Occipital lobe (tissue), 2 donors: ENCODE data around the gene COBLL1. TPM values are rescaled to one million over a fixed set of nuclear protein-coding genes. Genes with fewer than 3 reads are reported as not detected.
"Not testable (repeated sequence)": the region's sequence is repeated elsewhere in the genome, so short reads cannot be mapped to it uniquely, and the experiment has no call there.

Experiments used
- DNase-seq: peaks from one replicate; lab custom pipeline; 2025; lab: John Stamatoyannopoulos, UW
- total RNA-seq: library from RNA; depleted of rRNA; stranded (reverse); fragments of >200 nt; gene quantifications from one replicate; pipeline ENCODE4 v1.2.3, GENCODE V29; 2014

The COBLL1 gene
- total RNA-seq, 1 donor from 2014 or later, result 10.8 TPM

GRCh38 chr2:164717000-164717803, 124.4 kb downstream of the COBLL1 start:
- no peak for DNase-seq

DNA sequence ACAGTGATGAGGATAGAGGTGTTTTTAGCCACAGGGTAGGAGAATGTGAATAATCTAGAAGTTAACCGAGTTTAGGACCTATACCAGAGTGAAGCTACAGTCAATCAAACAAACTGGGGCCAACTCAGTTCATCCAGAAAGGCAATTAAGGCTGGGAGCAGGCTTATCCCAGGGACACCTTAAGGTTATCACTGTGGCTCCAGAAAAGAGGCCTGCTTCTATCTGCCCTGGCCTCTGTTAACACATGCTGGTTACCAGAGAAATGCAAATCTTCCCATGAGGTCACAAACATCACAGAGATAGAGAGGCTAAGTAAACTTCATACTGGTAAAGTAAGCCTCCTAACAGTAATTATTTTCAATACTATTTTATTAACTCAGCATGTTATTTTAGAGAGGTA, 127.2 kb downstream of the COBLL1 start:
- no peak for DNase-seq

DNA sequence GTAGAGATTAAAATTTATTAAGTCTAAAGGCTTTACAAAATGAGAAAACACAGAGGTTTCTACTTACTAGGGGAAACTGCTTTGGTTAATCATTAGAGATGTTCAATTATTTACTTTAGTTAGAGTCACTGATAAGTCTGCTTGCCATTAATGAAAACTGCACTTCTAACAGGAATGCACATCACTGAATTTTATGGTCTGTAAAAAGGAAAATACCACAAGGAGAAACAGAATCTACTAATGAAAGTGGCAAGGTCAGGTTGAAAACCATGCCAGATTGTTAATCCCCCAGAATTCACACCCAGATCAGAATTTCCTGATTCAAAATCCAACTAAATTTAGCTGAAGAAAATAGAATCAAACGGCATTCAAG, 129.9 kb downstream of the COBLL1 start:
- DNase-seq, result no peak

DNA sequence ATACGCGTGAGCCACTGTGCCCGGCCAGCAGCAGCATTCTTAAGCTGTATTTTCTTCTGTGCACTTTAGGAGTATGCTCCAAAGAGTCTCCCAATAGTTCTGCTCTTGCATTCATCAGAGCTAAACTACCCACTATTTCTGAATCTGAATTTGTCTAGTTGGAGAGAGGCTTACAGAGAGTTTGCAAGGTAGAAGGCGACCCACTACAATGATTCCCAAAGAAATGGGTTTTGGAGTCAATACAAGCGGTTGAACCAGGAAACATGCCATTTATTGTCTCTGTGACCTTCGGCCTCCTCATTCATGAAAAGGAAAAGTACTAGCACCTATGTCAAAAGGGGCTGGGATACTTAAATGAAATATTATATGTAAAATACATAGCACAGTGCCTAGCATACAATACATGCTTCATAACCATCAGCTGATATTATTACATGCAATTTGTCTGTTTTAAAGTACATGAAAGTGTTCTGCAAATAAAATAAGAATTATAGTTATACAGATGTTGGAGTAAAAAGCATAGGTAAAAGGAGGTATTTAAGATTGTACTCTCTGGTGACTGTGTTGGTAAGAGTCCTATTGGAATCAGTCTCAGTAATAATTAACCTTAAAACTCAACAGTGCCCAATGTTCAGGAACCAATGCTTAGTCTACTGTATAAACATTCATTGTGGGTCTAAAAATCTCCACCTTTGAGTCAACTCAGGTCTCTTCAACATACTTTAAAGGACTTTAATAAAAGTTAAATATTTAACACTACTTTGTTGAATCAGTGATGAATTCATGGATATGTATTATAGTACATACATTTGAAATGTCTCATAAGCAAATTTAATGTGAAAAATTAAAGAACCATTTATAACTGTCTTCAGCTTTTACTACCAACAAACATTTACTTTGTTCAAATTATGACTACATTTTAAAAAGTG, 130.5 kb downstream of the COBLL1 start:
- DNase-seq, result no peak

DNA sequence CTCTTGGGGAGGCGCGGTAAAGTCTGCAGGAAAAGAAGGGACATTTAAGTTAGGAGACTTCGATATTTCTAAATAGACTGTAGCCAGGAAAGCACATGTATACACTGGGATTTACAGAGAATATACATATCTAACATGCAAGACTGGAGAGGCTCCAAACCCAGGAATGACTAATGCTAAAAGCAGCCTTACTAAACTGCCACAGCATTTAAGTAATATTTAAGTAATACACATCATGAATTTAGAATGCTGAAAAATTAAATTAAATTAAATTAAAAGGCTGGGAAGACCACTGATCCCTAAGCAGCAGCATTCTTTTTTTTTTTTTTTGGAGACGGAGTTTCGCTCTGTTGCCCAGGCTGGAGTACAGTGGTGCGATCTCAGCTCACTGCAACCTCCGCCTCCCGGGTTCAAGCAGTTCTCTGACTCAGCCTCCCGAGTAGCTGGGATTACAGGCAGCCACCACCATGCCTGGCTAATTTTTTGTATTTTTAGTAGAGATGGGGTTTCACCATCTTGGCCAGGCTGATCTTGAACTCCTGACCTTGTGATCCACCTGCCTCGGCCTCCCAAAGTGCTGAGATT, 131.3 kb downstream of the COBLL1 start:
- DNase-seq, result not testable (repeated sequence)

GRCh38 chr2:164706522-164706921, 135.1 kb downstream of the COBLL1 start:
- no peak for DNase-seq

GRCh38 chr2:164705412-164706167, 136.0 kb downstream of the COBLL1 start:
- no peak for DNase-seq

DNA sequence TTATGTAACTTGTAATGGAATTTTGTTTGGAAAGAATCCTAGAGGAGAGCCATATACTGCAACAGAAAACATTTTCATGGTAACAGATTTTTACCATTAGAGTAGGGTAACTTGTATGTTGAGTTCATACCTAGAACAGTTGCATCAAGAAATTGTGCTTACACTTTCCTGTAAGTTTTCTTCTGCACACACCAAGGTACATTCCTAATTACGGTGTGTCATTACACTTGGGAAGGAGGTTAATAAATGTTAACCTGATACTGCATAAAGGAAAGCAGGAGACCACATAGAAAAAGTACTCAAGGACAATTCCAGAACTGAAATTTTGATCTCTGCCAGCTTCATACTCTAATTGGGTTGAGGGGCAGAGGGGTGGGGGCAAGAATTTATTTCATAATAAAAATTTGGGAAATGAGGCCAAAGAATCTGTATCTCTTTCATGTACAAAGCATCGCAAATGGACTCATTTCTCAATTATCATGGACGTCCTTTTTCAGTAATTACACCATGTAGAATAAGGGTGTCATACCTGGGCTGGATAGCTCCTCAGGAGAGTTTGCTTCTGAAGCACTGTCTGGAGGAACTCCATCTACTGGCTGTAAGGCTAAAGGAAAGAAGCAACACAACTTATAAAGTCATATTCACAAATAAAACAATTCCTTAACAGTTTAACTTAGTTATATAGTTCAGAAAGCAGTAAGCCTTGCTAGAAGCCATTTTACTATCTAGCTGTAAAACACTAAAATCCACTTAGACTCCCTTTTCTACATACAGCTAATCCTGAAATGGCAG, 137.5 kb downstream of the COBLL1 start:
- no peak for DNase-seq

DNA sequence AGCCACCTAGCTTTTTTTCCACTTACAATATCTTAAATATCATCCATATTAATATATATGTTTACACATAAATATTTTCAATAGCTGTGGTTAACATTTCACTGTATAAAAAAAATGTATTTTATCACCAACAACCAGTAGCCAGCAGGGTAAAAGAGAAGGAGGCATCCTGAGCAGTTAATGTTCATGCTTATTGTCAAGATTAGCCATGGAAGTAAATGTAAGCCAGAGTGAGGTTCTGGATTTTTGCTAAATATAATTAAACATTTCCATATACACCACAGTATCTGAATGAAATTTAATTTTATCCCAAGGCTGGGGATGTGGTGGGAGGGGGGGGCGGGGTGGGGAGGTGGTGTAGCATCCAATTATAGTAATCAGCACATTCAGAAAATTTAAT, 140.1 kb downstream of the COBLL1 start:
- DNase-seq, result no peak

DNA sequence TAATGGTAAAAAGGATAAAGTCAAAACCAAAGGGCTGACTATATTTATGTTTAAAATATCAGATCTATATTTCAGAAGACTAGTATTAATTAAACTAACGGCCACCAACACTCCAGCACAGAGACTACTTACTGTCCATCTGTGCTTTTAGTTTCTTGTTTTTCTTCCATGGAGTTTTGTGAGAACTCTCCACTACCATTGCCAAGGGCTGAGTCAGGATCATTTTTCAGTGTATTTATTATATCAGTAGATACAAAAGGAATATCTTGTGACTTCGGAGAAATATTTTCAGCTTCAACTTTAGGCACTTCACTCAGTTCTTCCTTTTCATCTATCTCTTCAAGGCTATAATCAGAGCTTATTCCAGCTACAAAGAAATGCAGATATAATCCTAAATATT, 141.2 kb downstream of the COBLL1 start:
- no peak for DNase-seq

DNA sequence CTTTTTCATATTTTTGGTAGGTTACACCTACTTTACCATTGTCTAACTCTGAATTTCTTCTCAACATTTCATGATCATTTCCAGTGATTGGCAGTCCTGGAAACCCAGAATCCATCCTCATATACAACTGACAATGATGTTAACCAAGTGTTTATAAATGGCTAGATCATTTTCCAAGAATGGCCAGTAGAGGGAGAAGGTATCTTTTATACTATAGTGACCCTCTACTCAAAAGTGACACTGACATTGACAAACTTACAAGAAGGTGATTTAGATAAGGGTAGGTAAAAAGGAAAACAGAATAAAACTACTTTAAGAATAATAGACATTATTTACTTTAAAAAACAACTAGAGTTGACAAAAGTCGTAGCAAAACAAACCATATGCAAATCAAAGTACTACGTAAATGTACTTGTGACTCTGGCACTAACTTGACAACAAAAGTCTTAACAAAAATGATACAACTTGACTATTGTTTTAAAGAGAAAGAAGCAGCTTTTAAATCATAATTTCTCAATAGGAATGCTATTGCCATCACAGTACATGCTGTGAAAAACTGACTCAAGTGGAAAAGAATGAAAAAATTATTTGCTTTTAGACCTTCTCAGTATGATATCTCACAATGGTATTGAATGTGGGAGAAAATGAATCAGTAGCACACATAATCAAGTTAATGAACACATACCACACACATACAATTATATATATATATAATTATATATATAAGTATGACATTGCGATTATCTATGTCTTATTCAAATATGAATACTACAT, 143.7 kb downstream of the COBLL1 start:
- DNase-seq, result no peak

DNA sequence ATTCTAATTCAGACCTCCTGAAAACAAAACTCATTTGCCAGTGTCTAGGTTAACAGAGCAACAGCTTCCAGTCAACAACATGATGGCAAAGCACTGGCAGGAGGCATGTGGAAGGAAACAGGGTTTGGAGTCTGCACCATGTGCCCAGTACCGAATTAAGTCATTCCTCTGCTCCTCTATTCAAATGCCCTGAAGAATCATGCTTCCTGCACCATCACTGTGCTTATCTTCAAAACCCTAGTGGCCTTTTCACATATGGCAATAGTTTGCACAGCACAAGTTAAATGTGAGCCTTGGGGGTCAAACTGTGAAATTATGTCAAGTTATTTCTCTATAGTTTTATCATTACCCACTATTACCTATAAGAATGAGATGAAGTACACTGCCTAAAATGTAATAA, 145.0 kb downstream of the COBLL1 start:
- no peak for DNase-seq

DNA sequence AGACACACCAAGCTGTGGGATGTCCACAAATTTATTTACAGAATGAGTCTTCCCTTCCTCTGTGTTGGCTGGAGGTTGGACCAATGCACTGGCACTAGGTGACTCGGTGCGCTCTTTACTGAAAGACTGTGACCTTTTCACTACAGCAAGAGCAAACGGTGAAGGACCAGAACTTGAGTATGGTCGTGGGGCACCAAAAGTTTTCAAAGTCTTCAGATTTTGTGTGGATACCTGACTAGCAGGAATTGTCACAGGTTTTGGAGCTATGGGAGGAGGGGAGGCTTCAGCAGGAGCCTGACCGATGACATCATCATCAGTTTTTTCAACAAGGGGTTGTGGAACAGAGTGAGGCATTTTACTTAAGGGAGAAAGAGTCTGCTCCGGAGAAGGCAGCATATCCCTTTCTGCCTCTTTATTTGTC, 147.3 kb downstream of the COBLL1 start:
- no peak for DNase-seq

DNA sequence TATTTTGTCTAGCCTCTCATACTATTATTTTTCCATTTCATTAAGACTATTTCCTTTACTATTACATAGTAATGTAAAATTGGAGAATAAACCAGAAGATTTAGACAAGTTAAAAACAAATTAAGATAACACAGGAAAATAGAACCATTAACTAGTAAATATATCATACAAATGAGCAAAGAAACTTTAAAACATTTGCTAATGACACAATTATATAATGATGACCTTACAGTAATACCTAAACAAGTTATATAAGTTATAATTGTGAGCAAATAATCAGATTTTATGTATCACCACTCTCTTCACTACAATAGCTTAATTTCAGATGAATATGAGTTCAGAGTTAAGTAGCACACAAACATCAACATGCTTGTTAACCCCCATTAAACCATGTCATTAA, 147.8 kb downstream of the COBLL1 start:
- no peak for DNase-seq

DNA sequence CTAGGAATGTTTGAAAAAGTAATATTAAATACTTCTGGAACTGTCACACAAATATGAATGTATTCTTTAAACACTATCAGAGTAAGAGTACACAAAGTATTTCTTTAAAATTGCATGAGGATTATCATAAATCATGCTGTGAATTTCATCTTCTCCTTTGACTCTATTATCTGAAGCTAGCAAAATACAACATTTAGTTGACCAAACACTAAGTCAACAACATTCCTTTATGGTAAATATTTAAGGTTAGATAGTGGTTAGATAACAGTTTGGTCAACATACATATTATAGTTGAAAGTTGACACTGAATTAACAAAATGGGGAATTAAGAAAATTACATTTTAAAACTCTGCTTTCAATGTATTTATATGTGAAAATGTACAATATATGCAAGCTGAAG, 148.2 kb downstream of the COBLL1 start:
- no peak for DNase-seq

GRCh38 chr2:164692958-164693357, 148.7 kb downstream of the COBLL1 start:
- no peak for DNase-seq

DNA sequence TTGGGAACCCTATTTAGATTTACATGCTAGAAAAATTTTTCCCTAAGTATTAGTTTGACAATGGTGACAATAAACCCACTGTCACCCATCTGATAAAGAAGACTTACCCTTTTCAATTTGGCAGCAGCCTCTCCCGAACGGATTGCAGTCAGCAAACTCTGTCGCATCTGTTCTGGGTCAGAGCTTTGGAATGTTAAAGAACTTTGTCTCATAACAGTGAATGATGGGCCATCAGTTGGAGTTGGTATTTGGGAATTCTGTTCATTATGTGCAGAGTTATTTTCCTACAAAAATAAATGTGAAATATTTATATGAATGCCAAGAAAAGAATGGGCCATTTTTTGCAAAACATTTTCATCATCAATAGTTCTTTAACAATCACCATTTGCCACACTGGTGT, 149.5 kb downstream of the COBLL1 start:
- no peak for DNase-seq

DNA sequence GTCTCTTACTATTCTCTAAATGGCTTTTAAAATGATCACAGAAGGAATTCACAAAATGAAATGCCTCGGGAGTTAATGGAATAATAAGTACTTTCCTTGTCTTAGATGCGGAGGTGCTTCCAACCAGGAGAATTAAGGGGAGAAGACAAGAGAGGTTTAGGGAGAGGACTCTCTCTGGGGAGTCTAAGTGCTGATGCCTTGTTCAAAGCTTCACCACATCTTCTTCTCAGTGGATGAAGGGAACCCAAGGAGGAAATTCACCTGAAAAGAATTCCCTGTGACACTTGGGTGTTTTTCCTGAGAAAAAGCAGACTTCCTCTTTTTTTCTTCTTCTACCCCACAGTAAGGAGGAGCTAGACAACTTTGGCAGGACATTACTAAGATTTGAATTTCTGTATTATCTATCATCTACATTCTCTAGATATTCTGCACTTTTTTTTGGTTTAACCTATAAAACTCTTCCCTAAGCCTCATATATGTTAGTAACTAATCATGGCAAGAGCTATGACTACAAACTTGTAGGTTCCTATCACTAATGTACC, 150.2 kb downstream of the COBLL1 start:
- no peak for DNase-seq

- DNase-seq, result no peak
Observed at GRCh38 chr2:164690361-164690760, 151.3 kb downstream of the COBLL1 start.
